DND-41 (cell line): ENCODE measurements around the gene MRPL27.

Experiments
- EZH2 ChIP-seq: IDR thresholded peaks from 3 replicates; pipeline ENCODE4 v1.6.1; 2012; ENCODE audit warnings: borderline replicate concordance, low read depth, mild to moderate bottlenecking, moderate library complexity, low read length, inconsistent platforms; ENCODE audit not compliant: severe bottlenecking
- TF ChIP-seq, protein P1 (sequence below): IDR thresholded peaks from 2 replicates; pipeline ENCODE4 v1.5.1; 2012; ENCODE audit warnings: borderline replicate concordance, low read length, moderate library complexity, mild to moderate bottlenecking; ENCODE audit not compliant: poor library complexity, severe bottlenecking; ENCODE audit errors: extremely low read depth

DNA sequence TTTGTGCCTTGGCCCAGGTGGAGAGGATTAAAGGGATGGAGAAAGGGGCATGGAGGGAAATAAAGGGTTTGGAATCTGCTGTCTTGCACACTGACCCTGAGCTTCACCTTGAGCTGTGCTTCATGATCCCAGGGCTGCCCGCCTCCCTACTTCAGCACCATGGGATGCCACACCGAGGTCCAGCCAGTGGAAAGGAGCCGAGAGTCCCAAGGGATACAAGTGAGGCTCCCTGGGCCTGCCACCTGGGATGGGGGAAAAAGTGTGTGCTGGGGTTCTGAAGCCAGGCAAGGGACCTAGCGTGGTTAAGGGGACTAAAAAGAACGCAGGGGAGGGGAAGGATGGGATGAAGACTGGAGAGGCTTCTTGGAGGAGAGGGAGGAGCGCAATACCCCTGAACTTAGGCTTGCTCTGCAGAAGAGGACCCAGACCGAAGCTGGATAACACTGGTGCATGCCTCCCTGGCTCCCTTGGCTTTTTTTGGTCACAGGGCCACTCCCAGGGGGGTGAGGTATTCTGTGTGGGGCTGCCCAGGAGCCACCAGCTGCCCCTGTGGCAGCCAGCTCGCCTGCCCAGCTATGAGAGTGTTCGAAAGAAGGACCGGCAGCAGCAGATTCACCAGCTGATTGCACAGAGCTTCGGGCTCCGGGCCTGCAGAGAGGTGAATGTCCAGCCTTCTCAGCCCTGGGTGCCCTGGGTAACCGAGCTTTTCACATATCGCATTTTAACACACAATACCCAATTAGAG, 7.2 kb downstream of the MRPL27 start:
- TF ChIP-seq, protein P1, sequence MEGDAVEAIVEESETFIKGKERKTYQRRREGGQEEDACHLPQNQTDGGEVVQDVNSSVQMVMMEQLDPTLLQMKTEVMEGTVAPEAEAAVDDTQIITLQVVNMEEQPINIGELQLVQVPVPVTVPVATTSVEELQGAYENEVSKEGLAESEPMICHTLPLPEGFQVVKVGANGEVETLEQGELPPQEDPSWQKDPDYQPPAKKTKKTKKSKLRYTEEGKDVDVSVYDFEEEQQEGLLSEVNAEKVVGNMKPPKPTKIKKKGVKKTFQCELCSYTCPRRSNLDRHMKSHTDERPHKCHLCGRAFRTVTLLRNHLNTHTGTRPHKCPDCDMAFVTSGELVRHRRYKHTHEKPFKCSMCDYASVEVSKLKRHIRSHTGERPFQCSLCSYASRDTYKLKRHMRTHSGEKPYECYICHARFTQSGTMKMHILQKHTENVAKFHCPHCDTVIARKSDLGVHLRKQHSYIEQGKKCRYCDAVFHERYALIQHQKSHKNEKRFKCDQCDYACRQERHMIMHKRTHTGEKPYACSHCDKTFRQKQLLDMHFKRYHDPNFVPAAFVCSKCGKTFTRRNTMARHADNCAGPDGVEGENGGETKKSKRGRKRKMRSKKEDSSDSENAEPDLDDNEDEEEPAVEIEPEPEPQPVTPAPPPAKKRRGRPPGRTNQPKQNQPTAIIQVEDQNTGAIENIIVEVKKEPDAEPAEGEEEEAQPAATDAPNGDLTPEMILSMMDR, result no peak
- TF ChIP-seq EZH2, result no peak
